D721Med (cell line): ENCODE results near the gene TMEM187.

Experiments used
- DNase-seq: peaks from one replicate; pipeline ENCODE4 v3.0.0; 2011; ENCODE audit warnings: low spot score; ENCODE audit not compliant: insufficient read length
- FAIRE-seq: peaks from 2 replicates; lab custom pipeline; 2011; peaks lifted over from hg19 to GRCh38; lab: Jason Lieb, UNC
- CTCF ChIP-seq: IDR thresholded peaks from 2 replicates; pipeline ENCODE4 v1.5.1; 2012; ENCODE audit warnings: mild to moderate bottlenecking, control low read depth; ENCODE audit not compliant: insufficient read depth; ENCODE audit errors: missing control alignments

TMEM187 gene

DNA sequence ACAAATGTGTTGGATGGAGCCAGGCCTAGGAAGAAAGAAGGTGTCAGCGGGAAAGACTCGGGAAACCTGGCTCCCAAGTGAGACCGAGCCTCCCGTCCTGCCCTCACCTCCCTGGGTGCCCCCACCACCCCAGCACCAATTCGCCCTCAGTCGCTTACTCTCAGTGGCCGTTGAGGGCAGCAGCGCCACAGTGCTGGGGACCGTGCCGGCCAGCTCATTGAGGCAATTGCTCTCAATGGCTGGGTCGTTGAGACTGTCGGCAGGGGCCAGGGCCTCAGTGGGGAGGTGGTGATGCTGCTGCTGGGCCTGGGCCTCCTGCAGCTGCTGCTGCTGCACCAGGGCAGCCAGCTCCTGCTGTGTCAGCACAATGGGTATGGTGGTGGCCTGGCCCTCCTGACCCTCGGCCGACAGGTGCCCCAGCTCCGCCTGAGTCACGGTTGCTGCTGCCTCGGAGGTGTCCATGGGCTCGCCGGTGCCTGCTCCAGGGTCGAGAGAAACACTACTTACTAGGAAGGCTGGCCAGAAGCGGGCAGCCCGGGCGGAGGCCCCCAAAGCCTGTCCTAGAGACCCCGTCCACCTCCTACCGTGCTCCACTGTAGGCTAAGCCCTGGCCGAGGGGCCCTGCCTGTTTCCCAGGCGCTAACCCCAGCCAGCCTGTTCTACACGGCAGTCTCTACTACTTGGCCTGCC is 20.7 kb upstream of the TMEM187 start:
- no peak for FAIRE-seq
- TF ChIP-seq CTCF, result no peak
- DNase-seq, result no peak

DNA sequence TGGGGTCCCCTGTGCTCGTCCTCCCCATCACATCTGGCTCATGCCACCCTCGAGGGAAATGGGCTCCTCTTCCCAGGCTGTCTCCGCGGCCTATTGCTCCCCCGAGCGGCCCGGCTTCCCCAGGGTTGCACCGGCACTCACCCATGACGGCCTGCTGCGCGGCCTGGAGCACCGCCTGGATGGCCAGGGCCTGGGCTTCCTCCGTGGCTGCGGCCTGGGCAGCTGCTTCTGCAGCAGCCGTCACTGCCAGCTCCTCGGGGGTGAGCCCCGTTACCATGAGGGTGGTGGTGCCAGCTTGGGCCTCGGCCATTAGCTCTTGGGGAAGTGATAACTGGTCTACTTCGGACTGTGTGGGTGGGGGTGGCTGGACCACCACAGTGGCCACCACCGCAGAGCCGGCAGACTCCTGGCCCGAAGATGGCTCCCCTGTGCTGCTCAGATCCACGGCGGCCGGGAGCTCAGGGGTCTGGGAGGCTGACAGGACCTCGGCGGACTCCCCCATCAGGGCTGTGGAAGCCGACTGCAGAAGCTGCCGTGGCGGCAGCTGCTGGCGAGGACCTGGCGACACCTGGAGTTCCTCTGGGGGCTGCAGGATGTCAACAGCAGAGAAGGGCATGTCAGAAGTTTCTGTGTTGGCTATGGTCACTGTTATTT is 20.1 kb upstream of the TMEM187 start:
- no peak for TF ChIP-seq CTCF
- DNase-seq (no peak), FAIRE-seq (no peak)

GRCh38 chrX:153953342-153953830 is 19.2 kb upstream of the TMEM187 start:
- FAIRE-seq, result no peak
- DNase-seq, result peak; percentile 74
- peak; percentile 59 for TF ChIP-seq CTCF

GRCh38 chrX:153953892-153954557 is 18.5 kb upstream of the TMEM187 start:
- FAIRE-seq, result no peak
- no peak for DNase-seq
- TF ChIP-seq CTCF, result no peak

GRCh38 chrX:153954558-153955227 is 17.9 kb upstream of the TMEM187 start:
- no peak for TF ChIP-seq CTCF
- DNase-seq (no peak), FAIRE-seq (no peak)

- no peak for DNase-seq
- FAIRE-seq, result no peak
- no peak for TF ChIP-seq CTCF
These were observed 17.3 kb upstream of the TMEM187 start for GRCh38 chrX:153955228-153955732.
